ENCODE data around the gene SPRYD3.

GRCh38 chr12:53065470-53065869, 13.7 kb downstream of the SPRYD3 start:
- TF ChIP-seq CTCF (IDR thresholded peaks at IDR 0.05; ENCODE audit: low read length) = no peak
- no peak for TF ChIP-seq EZH2 (IDR thresholded peaks at IDR 0.05; ENCODE audit: borderline replicate concordance, low read length)
